GM10266 (cell line): ENCODE results near the gene PCDH9.

Source experiments
- DNase-seq: peaks from one replicate; pipeline ENCODE4 v3.0.0; 2012; ENCODE audit errors: extremely low spot score
- CTCF ChIP-seq: IDR thresholded peaks from 2 replicates; pipeline ENCODE4 v1.5.1; 2012; ENCODE audit warnings: mild to moderate bottlenecking, low read depth; ENCODE audit not compliant: control insufficient read depth, insufficient read depth; ENCODE audit errors: missing control alignments

Gene PCDH9

GRCh38 chr13:66506979-66507378, 723.2 kb downstream of the PCDH9 start:
- no peak for TF ChIP-seq CTCF
- peak; percentile 5 for DNase-seq

- no peak for TF ChIP-seq CTCF
- DNase-seq: no peak
Observed at GRCh38 chr13:66506051-66506777, 723.9 kb downstream of the PCDH9 start.

GRCh38 chr13:66503890-66504289, 726.2 kb downstream of the PCDH9 start:
- no peak for TF ChIP-seq CTCF
- no peak for DNase-seq

- TF ChIP-seq CTCF: no peak
- no peak for DNase-seq
Observed at GRCh38 chr13:66501181-66501580, 729.0 kb downstream of the PCDH9 start.

- no peak for TF ChIP-seq CTCF
Observed at GRCh38 chr13:66492479-66492878, 737.7 kb downstream of the PCDH9 start.

GRCh38 chr13:66491251-66491650, 738.9 kb downstream of the PCDH9 start:
- DNase-seq: no peak
- TF ChIP-seq CTCF: no peak

More at GRCh38 chr13:66492479-66492878, 737.7 kb downstream of the PCDH9 start:
- DNase-seq: no peak

- no peak for TF ChIP-seq CTCF
- DNase-seq: no peak
Observed at GRCh38 chr13:66489586-66489985, 740.5 kb downstream of the PCDH9 start.
